HepG2 (cell line): ENCODE measurements around the gene POP7. TPM values are rescaled to one million over a fixed set of nuclear protein-coding genes. Genes with fewer than 3 reads are reported as not detected.

Source experiments
- DBP ChIP-seq: sonication (generic); formaldehyde crosslinking; IDR thresholded peaks from 2 replicates; pipeline ENCODE4 v1.4.0; 2020; ENCODE audit warnings: missing genetic modification reagents; ENCODE audit errors: not compliant biosample characterization
- GABPA ChIP-seq, 2 experiments: IDR thresholded peaks; 2 replicates each; pipeline ENCODE4 v1.6.1; 2011 to 2016; ENCODE audit warnings: low read depth in 2 of 2, low read length in 1 of 2, missing biosample characterization in 1 of 2, missing genetic modification characterization in 1 of 2
- HNRNPK ChIP-seq: fragments of 200-400 bp; formaldehyde crosslinking; IDR thresholded peaks from 2 replicates; pipeline ENCODE4 v1.6.1; 2018; ENCODE audit warnings: low read length, low read depth, moderate library complexity, mild to moderate bottlenecking; ENCODE audit not compliant: poor library complexity, severe bottlenecking
- HOMEZ ChIP-seq: IDR thresholded peaks from 2 replicates; pipeline ENCODE4 v1.6.1; 2016; ENCODE audit warnings: low read depth
- MEF2D ChIP-seq: sonication (generic); formaldehyde crosslinking; IDR thresholded peaks from 2 replicates; pipeline ENCODE4 v1.5.1; 2020; ENCODE audit warnings: mild to moderate bottlenecking, missing genetic modification reagents
- MLX ChIP-seq: IDR thresholded peaks from 2 replicates; pipeline ENCODE4 v1.6.1; 2016
- PATZ1 ChIP-seq: sonication (generic); formaldehyde crosslinking; IDR thresholded peaks from 2 replicates; pipeline ENCODE4 v1.4.0; 2020; ENCODE audit warnings: missing genetic modification reagents
- PHF21A ChIP-seq: sonication (generic); formaldehyde crosslinking; IDR thresholded peaks from 2 replicates; pipeline ENCODE4 v1.5.0; 2020; ENCODE audit warnings: mild to moderate bottlenecking, missing genetic modification reagents
- RELA ChIP-seq: sonication (generic); formaldehyde crosslinking; IDR thresholded peaks from 2 replicates; pipeline ENCODE4 v1.4.0; 2020; ENCODE audit warnings: missing genetic modification reagents
- SAP130 ChIP-seq: IDR thresholded peaks from 2 replicates; pipeline ENCODE4 v1.6.1; 2016; ENCODE audit warnings: low read depth
- SIN3B ChIP-seq: fragments of 150-350 bp; IDR thresholded peaks from 2 replicates; pipeline ENCODE4 v1.6.1; 2014; ENCODE audit warnings: low read length
- SOX5 ChIP-seq: IDR thresholded peaks from 2 replicates; pipeline ENCODE4 v1.6.1; 2016; ENCODE audit warnings: borderline replicate concordance
- SRSF1 ChIP-seq: fragments of 200-400 bp; formaldehyde crosslinking; optimal IDR thresholded peaks from 2 replicates; pipeline ENCODE3; 2017; ENCODE audit warnings: mild to moderate bottlenecking, low read depth, low read length, moderate library complexity
- TBX3 ChIP-seq: fragments of 450-650 bp; IDR thresholded peaks from 2 replicates; pipeline ENCODE4 v1.6.1; 2017; ENCODE audit warnings: antibody characterized with exemption, mild to moderate bottlenecking, inconsistent platforms, borderline replicate concordance
- THAP11 ChIP-seq: IDR thresholded peaks from 2 replicates; pipeline ENCODE4 v1.6.1; 2016; ENCODE audit warnings: missing biosample characterization, missing genetic modification reagents
- TSC22D2 ChIP-seq: sonication (generic); formaldehyde crosslinking; IDR thresholded peaks from 2 replicates; pipeline ENCODE4 v1.5.1; 2020; ENCODE audit warnings: missing genetic modification reagents, mild to moderate bottlenecking, borderline replicate concordance
- ZBTB7A ChIP-seq: sonication (generic); formaldehyde crosslinking; IDR thresholded peaks from 2 replicates; pipeline ENCODE4 v1.8.0; 2022; ENCODE audit warnings: mild to moderate bottlenecking, missing genetic modification reagents
- ZFAT ChIP-seq: sonication (generic); formaldehyde crosslinking; conservative IDR thresholded peaks from 2 replicates; pipeline ENCODE4 v1.8.1; 2023; ENCODE audit warnings: missing genetic modification reagents, inconsistent platforms
- ZNF136 ChIP-seq: sonication (generic); formaldehyde crosslinking; IDR thresholded peaks from 2 replicates; pipeline ENCODE4 v1.8.1; 2022; ENCODE audit warnings: low read depth, mild to moderate bottlenecking, moderate library complexity, missing genetic modification reagents
- ZNF224 ChIP-seq: sonication (generic); formaldehyde crosslinking; IDR thresholded peaks from 2 replicates; pipeline ENCODE4 v1.5.0; 2020; ENCODE audit warnings: mild to moderate bottlenecking, missing genetic modification reagents
- ZNF292 ChIP-seq: sonication (generic); formaldehyde crosslinking; IDR thresholded peaks from 2 replicates; pipeline ENCODE4 v1.8.1; 2022; ENCODE audit warnings: mild to moderate bottlenecking, low read depth, missing genetic modification reagents, borderline replicate concordance
- ZNF552 ChIP-seq: sonication (generic); formaldehyde crosslinking; IDR thresholded peaks from 2 replicates; pipeline ENCODE4 v1.9.0; 2022; ENCODE audit warnings: missing genetic modification reagents, mild to moderate bottlenecking, borderline replicate concordance
- ZNF580 ChIP-seq: IDR thresholded peaks from 2 replicates; pipeline ENCODE4 v1.6.1; 2016; ENCODE audit warnings: low read depth, borderline replicate concordance
- ZNF724P ChIP-seq: sonication (generic); formaldehyde crosslinking; IDR thresholded peaks from 2 replicates; pipeline ENCODE4 v1.8.0; 2022; ENCODE audit warnings: missing genetic modification reagents, borderline replicate concordance
- ZNF777 ChIP-seq: sonication (generic); formaldehyde crosslinking; IDR thresholded peaks from 2 replicates; pipeline ENCODE4 v1.4.0; 2020; ENCODE audit warnings: missing genetic modification reagents
- polyA plus RNA-seq, 8 experiments: library from polyadenylated mRNA; depleted of rRNA in 3 of 8; stranded (reverse) in 7 of 8; unstranded in 1 of 8; fragments of >200 nt; fragmentation: Illumina TruSeq in 4 of 8; extraction: Trizol in 4 of 8; gene quantifications; 2 replicates each; pipeline versions ENCODE4 v1.2.1 to v1.2.3, GENCODE V29; 2011 to 2016; ENCODE audit warnings: low read depth in 4 of 8, missing spikeins in 1 of 8, mixed read lengths in 1 of 8; ENCODE audit not compliant: insufficient read depth in 1 of 8
- total RNA-seq, 5 experiments: library from RNA; depleted of rRNA; stranded (reverse); fragments of >200 nt; fragmentation: Illumina TruSeq; extraction: Trizol; gene quantifications; 2 replicates each; pipeline ENCODE4 v1.2.3, GENCODE V29; 2016; ENCODE audit warnings: low read depth in 1 of 5

The POP7 gene
- total and polyA plus RNA-seq, 2 of the 13 experiments (the other 11 are each of a cell fraction or from before 2014, with no cell fraction given): 63.9 to 91.1 TPM

- TF ChIP-seq HNRNPK (no peak), MLX (CRISPR knock-in tag) (peak; percentile 60; the same call in 1 of the 2 replicates), SAP130 (CRISPR knock-in tag) (peak; percentile 89), ZNF724P (no peak), ZNF136 (0 out of 2 replicates have a peak, but pooled peaks have one; percentile 30), ZNF552 (no peak), SOX5 (CRISPR knock-in tag) (peak; percentile 64; the same call in 1 of the 2 replicates), SRSF1 (no peak), MEF2D (CRISPR knock-in tag) (peak; percentile 55; the same call in 1 of the 2 replicates), TSC22D2 (no peak), PHF21A (CRISPR knock-in tag) (peak; percentile 82), SIN3B (no peak), DBP (CRISPR knock-in tag) (no peak), PATZ1 (CRISPR knock-in tag) (peak; percentile 42; the same call in 1 of the 2 replicates), TBX3 (no peak), ZBTB7A (0 out of 2 replicates have a peak, but pooled peaks have one; percentile 74), HOMEZ (peak; percentile 48; the same call in 1 of the 2 replicates), RELA (CRISPR knock-in tag) (no peak), THAP11 (0 out of 2 replicates have a peak, but pooled peaks have one; percentile 15), ZNF292 (CRISPR knock-in tag) (peak; percentile 76; the same call in 1 of the 2 replicates), ZNF777 (CRISPR knock-in tag) (no peak), ZFAT (CRISPR knock-in tag) (no peak), ZNF580 (CRISPR knock-in tag) (0 out of 2 replicates have a peak, but pooled peaks have one; percentile 40), GABPA (IDR thresholded peaks at IDR 0.05; ENCODE audit: low read depth, low read length) (no peak), GABPA (CRISPR knock-in tag; IDR thresholded peaks at IDR 0.05; ENCODE audit: low read depth) (no peak), ZNF224 (CRISPR knock-in tag) (0 out of 2 replicates have a peak, but pooled peaks have one; percentile 49)
Observed at GRCh38 chr7:100723732-100724275, 17.9 kb downstream of the POP7 start (continued).
